HCT116 (cell line): Measurements from ENCODE around the gene CENPU. TPM values are rescaled to one million over a fixed set of nuclear protein-coding genes. Genes with fewer than 3 reads are reported as not detected.

Experiments used
- ATAC-seq: fragments of 200-7000 bp; cut with Tn5 transposase; 2 replicates; pipeline ENCODE4 v1.9.1; 2020; ENCODE audit warnings: mild to moderate bottlenecking, moderate library complexity
- BruUV-seq: library from RNA; stranded (reverse); fragments of 400-500 nt; replicated peaks from 2 replicates; lab custom pipeline; 2021; lab: Mats Ljungman, UMichigan
- CTCF ChIA-PET: fragments of 300-600 bp; sonication (Branson Sonifier 250); formaldehyde crosslinking; loops from one replicate; lab custom pipeline; 2021; ENCODE audit warnings: antibody characterized with exemption; lab: Charles Lee
- POLR2A ChIA-PET: fragments of 300-600, 350-600 bp; sonication (Branson Sonifier 250); formaldehyde crosslinking; loops from one replicate; lab custom pipeline; 2021; ENCODE audit warnings: antibody characterized with exemption; lab: Charles Lee
- RAD21 ChIA-PET, 2 experiments: fragments of 300-600 bp; sonication (Branson Sonifier 250); formaldehyde crosslinking; loops; one replicate each; lab custom pipeline; 2023; ENCODE audit warnings: low total read pairs in 2 of 2; ENCODE audit not compliant: uncharacterized antibody in 2 of 2, unreplicated experiment in 2 of 2, low non-redundant PET in 1 of 2; lab: Charles Lee
- DNase-seq: peaks from one replicate; pipeline ENCODE4 v3.0.0-alpha.2; 2010; ENCODE audit warnings: low read depth, low spot score
- H2AFZ ChIP-seq: fragments of 200-600 bp; shearing (Covaris generic), sonication (generic); 2 replicates; pipeline ENCODE4 v1.6.1; 2017; ENCODE audit warnings: low read depth, mixed run types, mixed read lengths, antibody characterized with exemption, low read length; ENCODE audit not compliant: poor library complexity, severe bottlenecking
- H3K27ac ChIP-seq: 2 replicates; pipeline ENCODE4 v1.5.1; 2012; ENCODE audit warnings: low read depth, low read length
- H3K27me3 ChIP-seq: fragments of 200-600 bp; sonication (generic); 2 replicates; pipeline ENCODE4 v1.6.1; 2016; ENCODE audit warnings: mixed run types, low read length, mixed read lengths; ENCODE audit not compliant: insufficient read depth
- H3K36me3 ChIP-seq, 2 experiments: fragments of 200-500 bp in 1 of 2; fragments of 200-600 bp in 1 of 2; sonication (Bioruptor generic) in 1 of 2; sonication (generic) in 1 of 2; 2 replicates each; pipeline versions ENCODE4 v1.5.1 to v1.6.1; 2014 to 2016; ENCODE audit warnings: low read length in 2 of 2, inconsistent platforms in 1 of 2, mixed read lengths in 1 of 2, mixed run types in 1 of 2; ENCODE audit not compliant: insufficient read depth in 2 of 2, control insufficient read depth in 1 of 2
- H3K4me1 ChIP-seq, 2 experiments: fragments of 200-600 bp in 1 of 2; sonication (generic) in 1 of 2; 2 replicates each; pipeline versions ENCODE4 v1.5.1 to v1.6.1; 2012 to 2017; ENCODE audit warnings: low read length in 2 of 2, inconsistent platforms in 1 of 2, mild to moderate bottlenecking in 1 of 2, mixed read lengths in 1 of 2, mixed run types in 1 of 2, moderate library complexity in 1 of 2; ENCODE audit not compliant: insufficient read depth in 2 of 2, control insufficient read depth in 1 of 2
- H3K4me2 ChIP-seq: fragments of 200-600 bp; sonication (generic); 2 replicates; pipeline ENCODE4 v1.6.1; 2017; ENCODE audit warnings: mixed run types, low read length, mixed read lengths
- H3K4me3 ChIP-seq, 2 experiments: fragments of 200-600 bp in 1 of 2; sonication (generic) in 1 of 2; replicated peaks in 1 of 2; 2 replicates each; pipeline ENCODE4 v1.5.1; 2011 to 2016; ENCODE audit warnings: low read length in 2 of 2, control low read depth in 1 of 2, low read depth in 1 of 2, mild to moderate bottlenecking in 1 of 2, mixed read lengths in 1 of 2, mixed run types in 1 of 2
- H3K79me2 ChIP-seq: fragments of 200-600 bp; sonication (generic); 2 replicates; pipeline ENCODE4 v1.6.1; 2017; ENCODE audit warnings: mild to moderate bottlenecking, mixed run types, low read length, moderate library complexity, mixed read lengths; ENCODE audit not compliant: insufficient read depth
- H3K9ac ChIP-seq: fragments of 200-600 bp; sonication (generic); 2 replicates; pipeline ENCODE4 v1.6.1; 2016; ENCODE audit warnings: low read length, mixed read lengths
- H3K9me2 ChIP-seq: fragments of 200-600 bp; sonication (generic), shearing (Covaris generic); 2 replicates; pipeline ENCODE4 v1.6.1; 2017; ENCODE audit warnings: mixed run types, mild to moderate bottlenecking, moderate library complexity; ENCODE audit not compliant: insufficient read depth
- H3K9me3 ChIP-seq, 2 experiments: fragments of 200-500 bp in 1 of 2; fragments of 200-600 bp in 1 of 2; sonication (Bioruptor generic) in 1 of 2; sonication (generic) in 1 of 2; 2 replicates each; pipeline ENCODE4 v1.6.1; 2014 to 2017; ENCODE audit warnings: low read length in 2 of 2, mixed read lengths in 2 of 2, inconsistent platforms in 1 of 2, low read depth in 1 of 2, mild to moderate bottlenecking in 1 of 2, mixed run types in 1 of 2, moderate library complexity in 1 of 2; ENCODE audit not compliant: control insufficient read depth in 1 of 2, insufficient read depth in 1 of 2
- H4K20me1 ChIP-seq: fragments of 200-600 bp; sonication (generic), shearing (Covaris generic); 2 replicates; pipeline ENCODE4 v1.6.1; 2017; ENCODE audit warnings: mixed run types, mild to moderate bottlenecking, moderate library complexity; ENCODE audit not compliant: insufficient read depth
- CBX3 ChIP-seq: IDR thresholded peaks from 2 replicates; pipeline ENCODE4 v1.6.1; 2012; ENCODE audit warnings: low read depth
- CEBPB ChIP-seq: IDR thresholded peaks from 2 replicates; pipeline ENCODE4 v1.6.1; 2012; ENCODE audit warnings: low read depth
- EGR1 ChIP-seq: IDR thresholded peaks from 2 replicates; pipeline ENCODE4 v1.6.1; 2012; ENCODE audit warnings: low read depth
- ELF1 ChIP-seq: IDR thresholded peaks from 2 replicates; pipeline ENCODE4 v1.6.1; 2012; ENCODE audit warnings: low read depth, borderline replicate concordance
- EZH2phosphoT487 ChIP-seq: fragments of 200-600 bp; IDR thresholded peaks from 2 replicates; pipeline ENCODE4 v1.6.1; 2018; ENCODE audit warnings: antibody characterized with exemption, borderline replicate concordance
- FOSL1 ChIP-seq: IDR thresholded peaks from 2 replicates; pipeline ENCODE4 v1.6.1; 2012; ENCODE audit warnings: low read depth
- JUND ChIP-seq: IDR thresholded peaks from 2 replicates; pipeline ENCODE4 v1.6.1; 2012
- POLR2A ChIP-seq: IDR thresholded peaks from 2 replicates; pipeline ENCODE4 v1.7.0; 2011; ENCODE audit warnings: borderline replicate concordance; ENCODE audit not compliant: insufficient read depth, insufficient read length; ENCODE audit errors: extremely low read depth
- SRF ChIP-seq: IDR thresholded peaks from 2 replicates; pipeline ENCODE4 v1.6.1; 2012; ENCODE audit warnings: low read depth
- TCF7L2 ChIP-seq: IDR thresholded peaks from 2 replicates; pipeline ENCODE4 v1.7.0; 2011; ENCODE audit warnings: borderline replicate concordance, inconsistent platforms; ENCODE audit not compliant: insufficient read depth, insufficient read length; ENCODE audit errors: extremely low read depth
- ZFX ChIP-seq: fragments of 450-650 bp; IDR thresholded peaks from 2 replicates; pipeline ENCODE4 v1.6.1; 2017
- ZNF274 ChIP-seq: fragments of 200-500 bp; sonication (Bioruptor generic); IDR thresholded peaks from 2 replicates; pipeline ENCODE4 v1.6.1; 2014; ENCODE audit warnings: mild to moderate bottlenecking, low read depth, low read length, inconsistent platforms
- intact Hi-C: fragments of 100-400 bp; cut with micrococcal nuclease; formaldehyde crosslinking; loops from 2 replicates; pipeline ENCODE4 v1.10.0; 2022
- total RNA-seq: library from RNA; stranded (reverse); gene quantifications from one replicate; pipeline ENCODE4 v1.2.1, GENCODE V29; 2021; ENCODE audit not compliant: unreplicated experiment
- TF ChIP-seq, protein P1 (sequence below), 3 experiments: fragments of 200-600 bp in 1 of 3; sonication (generic) in 1 of 3; IDR thresholded peaks in 2 of 3; conservative IDR thresholded peaks in 1 of 3; 2 replicates each; pipeline ENCODE4 v1.5.1; 2012 to 2017; ENCODE audit warnings: low read depth in 2 of 3, low read length in 2 of 3, antibody characterized with exemption in 1 of 3, borderline replicate concordance in 1 of 3, control low read depth in 1 of 3, mild to moderate bottlenecking in 1 of 3, mixed read lengths in 1 of 3, mixed run types in 1 of 3, moderate library complexity in 1 of 3; ENCODE audit not compliant: insufficient read depth in 1 of 3
- TF ChIP-seq, protein P2 (sequence below): IDR thresholded peaks from 2 replicates; pipeline ENCODE4 v1.6.1; 2011; ENCODE audit warnings: mild to moderate bottlenecking, low read length, moderate library complexity; ENCODE audit not compliant: insufficient replicate concordance; ENCODE audit errors: extremely low read depth

CENPU gene
- total RNA-seq, 1 experiment from 2014 or later = 28.2 TPM

DNA sequence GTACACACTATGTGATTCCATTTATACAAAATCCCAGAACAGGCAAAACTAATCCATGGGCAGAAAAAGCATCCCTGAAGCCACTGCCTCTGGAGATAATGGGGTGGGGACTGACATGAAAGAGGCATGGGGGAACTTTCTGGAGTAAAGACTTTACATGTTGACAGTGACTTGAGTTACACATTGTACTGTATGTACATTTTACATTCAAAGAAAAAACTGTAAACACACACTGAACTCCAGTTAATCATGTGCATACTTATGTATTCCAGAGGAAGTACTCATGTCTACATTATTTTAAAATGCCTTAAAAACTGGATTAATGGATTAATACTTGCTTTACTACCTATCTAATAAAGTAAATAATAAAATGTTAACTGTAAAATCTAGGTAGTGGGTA lies 21.6 kb downstream of the CENPU start:
- no peak for ATAC-seq
- H4K20me1 ChIP-seq = no peaks in the 10 kb centered on the region
- CTCF ChIA-PET = no interaction called here
- H3K9me2 ChIP-seq = no peaks in the 10 kb centered on the region
- no peak overlapping the region for H3K4me2 ChIP-seq
- H3K36me3 ChIP-seq = no peaks in the 10 kb centered on the region; a peak in 1 of 4 replicates
- DNase-seq = no peak
- no peak overlapping the region for H3K27ac ChIP-seq
- no peak overlapping the region for H3K4me3 ChIP-seq
- H3K9me3 ChIP-seq = no peaks in the 10 kb centered on the region
- no TSS peak for BruUV-seq
- POLR2A ChIA-PET = no interaction called here
- H3K4me1 ChIP-seq = no peaks in the 10 kb centered on the region
- intact Hi-C loops = no loop called here
- H3K9ac ChIP-seq = no peak overlapping the region
- H3K27me3 ChIP-seq = no peaks in the 10 kb centered on the region
- peaks cover 5% of the 10 kb centered on the region; the same call in 1 of the 2 replicates for H3K79me2 ChIP-seq
- RAD21 ChIA-PET = interaction anchor here in 1 of 2 experiments (0.6 kb wide), 1 partner anchor 11 kb away, joined by 3 read pairs; no protein-coding TSS in a partner anchor
- no peak overlapping the region for H2AFZ ChIP-seq
- TF ChIP-seq, protein P1, sequence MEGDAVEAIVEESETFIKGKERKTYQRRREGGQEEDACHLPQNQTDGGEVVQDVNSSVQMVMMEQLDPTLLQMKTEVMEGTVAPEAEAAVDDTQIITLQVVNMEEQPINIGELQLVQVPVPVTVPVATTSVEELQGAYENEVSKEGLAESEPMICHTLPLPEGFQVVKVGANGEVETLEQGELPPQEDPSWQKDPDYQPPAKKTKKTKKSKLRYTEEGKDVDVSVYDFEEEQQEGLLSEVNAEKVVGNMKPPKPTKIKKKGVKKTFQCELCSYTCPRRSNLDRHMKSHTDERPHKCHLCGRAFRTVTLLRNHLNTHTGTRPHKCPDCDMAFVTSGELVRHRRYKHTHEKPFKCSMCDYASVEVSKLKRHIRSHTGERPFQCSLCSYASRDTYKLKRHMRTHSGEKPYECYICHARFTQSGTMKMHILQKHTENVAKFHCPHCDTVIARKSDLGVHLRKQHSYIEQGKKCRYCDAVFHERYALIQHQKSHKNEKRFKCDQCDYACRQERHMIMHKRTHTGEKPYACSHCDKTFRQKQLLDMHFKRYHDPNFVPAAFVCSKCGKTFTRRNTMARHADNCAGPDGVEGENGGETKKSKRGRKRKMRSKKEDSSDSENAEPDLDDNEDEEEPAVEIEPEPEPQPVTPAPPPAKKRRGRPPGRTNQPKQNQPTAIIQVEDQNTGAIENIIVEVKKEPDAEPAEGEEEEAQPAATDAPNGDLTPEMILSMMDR (IDR thresholded peaks at IDR 0.05 in 2 of 3, conservative IDR thresholded peaks at IDR 0.05 in 1 of 3; ENCODE audit: borderline replicate concordance in 1 of 3, insufficient read depth in 1 of 3, low read depth in 2 of 3, low read length in 2 of 3) = no peak
- TF ChIP-seq ELF1 (no peak), FOSL1 (no peak), EGR1 (no peak), TCF7L2 (no peak), POLR2A (no peak), JUND (no peak), CBX3 (no peak), EZH2phosphoT487 (no peak), CEBPB (no peak), SRF (no peak), ZNF274 (no peak), ZFX (no peak)
- TF ChIP-seq, protein P2, sequence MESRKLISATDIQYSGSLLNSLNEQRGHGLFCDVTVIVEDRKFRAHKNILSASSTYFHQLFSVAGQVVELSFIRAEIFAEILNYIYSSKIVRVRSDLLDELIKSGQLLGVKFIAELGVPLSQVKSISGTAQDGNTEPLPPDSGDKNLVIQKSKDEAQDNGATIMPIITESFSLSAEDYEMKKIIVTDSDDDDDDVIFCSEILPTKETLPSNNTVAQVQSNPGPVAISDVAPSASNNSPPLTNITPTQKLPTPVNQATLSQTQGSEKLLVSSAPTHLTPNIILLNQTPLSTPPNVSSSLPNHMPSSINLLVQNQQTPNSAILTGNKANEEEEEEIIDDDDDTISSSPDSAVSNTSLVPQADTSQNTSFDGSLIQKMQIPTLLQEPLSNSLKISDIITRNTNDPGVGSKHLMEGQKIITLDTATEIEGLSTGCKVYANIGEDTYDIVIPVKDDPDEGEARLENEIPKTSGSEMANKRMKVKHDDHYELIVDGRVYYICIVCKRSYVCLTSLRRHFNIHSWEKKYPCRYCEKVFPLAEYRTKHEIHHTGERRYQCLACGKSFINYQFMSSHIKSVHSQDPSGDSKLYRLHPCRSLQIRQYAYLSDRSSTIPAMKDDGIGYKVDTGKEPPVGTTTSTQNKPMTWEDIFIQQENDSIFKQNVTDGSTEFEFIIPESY = no peak
- TF ChIP-seq, all 23 proteins: peak for 0
